Right renal pelvis (tissue), 4 donors: ENCODE measurements around the gene EFHD1. TPM values are rescaled to one million over a fixed set of nuclear protein-coding genes. Genes with fewer than 3 reads are reported as not detected.
"Not testable (repeated sequence)": the region's sequence is repeated elsewhere in the genome, so short reads cannot be mapped to it uniquely, and the experiment has no call there.

ENCODE experiments used
- DNase-seq, 4 donors: peaks; one replicate each; pipeline ENCODE4 v3.0.0-alpha.2; 2013; ENCODE audit warnings: low read depth in 4 of 4, low spot score in 3 of 4, missing footprints in 1 of 4
- polyA plus RNA-seq, 4 donors: library from polyadenylated mRNA; unstranded; fragments of 120-200 nt; gene quantifications; one replicate each; pipeline ENCODE4 v1.2.1, GENCODE V29; 2013; ENCODE audit not compliant: insufficient read length in 4 of 4

The EFHD1 gene
- polyA plus RNA-seq, 4 donors = 61.8 to 96.1 (median 87.6) TPM

DNA sequence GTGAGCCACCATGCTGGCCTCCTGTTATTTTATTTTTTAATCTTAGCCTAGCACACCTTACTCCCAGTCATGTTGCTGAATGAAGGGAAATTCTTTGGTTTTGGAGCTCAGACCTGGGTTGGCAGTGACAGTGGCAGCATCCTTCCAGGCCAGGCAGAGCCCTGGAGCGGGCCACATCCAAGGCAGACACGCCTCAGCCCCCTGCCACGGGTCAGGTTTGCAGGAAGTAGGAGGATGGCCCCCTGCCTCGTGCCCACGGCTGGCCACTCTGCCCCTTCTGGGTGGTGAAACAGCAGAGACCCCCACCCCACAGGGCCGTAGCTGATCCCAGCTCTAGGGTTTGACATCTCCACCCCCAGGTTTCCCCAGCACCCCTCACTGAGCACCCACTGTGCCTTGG lies 11.7 kb downstream of the EFHD1 start:
- DNase-seq = no peak

DNA sequence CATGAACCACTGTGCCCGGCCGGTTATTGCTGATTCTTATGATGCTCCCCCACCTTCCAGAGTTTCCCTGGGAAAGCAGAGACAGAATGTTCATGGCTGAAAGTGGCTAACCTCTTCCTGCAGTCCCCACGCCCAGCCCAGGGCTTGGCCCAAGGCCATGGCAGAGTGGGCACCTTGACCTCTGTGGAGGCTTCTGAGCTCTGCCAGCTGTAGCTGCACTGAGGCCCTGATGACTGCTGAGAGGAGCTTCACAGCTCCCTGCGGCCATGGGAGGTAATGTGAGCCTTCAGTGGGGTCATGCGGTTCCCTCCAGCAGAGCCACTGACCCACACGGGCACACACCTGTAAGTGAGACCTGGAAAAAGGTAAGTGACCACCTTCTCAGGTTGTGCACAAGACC lies 13.3 kb downstream of the EFHD1 start:
- DNase-seq = no peak

DNA sequence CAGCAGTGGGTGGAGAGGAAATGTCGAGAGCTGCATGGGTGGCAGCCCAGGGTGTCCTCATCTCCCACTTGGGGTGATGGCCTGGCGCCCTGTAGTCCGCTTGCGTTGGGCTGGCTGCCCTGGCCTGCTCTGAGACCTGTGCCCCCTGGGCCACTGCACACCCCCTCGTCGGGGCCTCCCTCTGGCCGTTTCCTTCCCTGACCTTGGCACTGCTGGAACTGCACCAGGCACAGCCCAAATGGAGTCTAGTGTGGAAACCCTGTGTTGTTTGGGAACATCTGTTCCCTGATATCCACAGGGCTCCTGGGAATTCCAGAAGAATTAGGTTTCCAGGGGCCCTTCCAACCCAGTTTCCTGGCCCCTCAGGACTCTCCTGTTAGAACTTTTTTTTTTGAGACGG lies 13.9 kb downstream of the EFHD1 start:
- no peak for DNase-seq

DNA sequence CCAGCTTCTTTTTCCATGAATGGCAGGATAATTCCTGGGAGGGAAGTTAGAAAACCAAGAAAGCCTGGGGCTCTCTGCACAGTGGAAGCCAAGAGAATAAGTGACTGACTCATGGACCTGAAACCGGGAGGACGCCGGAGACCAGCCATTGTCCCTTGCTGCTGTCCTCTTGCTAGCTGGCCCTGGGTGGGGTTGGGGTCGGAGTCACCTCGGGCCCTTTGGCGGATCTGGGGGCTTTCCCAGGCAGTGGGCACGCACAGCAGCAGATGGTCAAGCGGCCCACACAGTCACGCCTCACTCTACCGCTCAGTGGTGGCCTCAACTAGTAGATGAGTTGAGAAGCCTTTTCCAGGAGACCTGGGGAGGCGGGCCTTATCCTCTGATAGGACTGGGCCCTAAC lies 15.6 kb downstream of the EFHD1 start:
- DNase-seq = no peak

DNA sequence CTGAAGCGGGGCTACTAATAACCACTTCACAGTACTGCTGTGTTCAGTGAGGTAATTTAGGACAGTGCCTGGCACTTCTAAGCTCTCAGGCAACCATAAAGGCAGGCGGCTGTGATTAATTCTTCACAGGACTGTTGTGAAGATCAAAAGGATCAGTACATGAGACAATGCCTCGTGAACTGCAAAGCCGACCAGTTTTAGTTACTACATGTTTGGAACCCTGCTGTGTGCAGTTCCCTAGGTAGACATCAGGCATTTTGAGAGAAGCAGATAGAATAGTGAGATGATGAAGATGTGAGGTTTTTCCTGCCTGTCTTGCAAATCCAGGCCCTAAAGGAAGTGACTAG lies 19.1 kb downstream of the EFHD1 start:
- no peak for DNase-seq

DNA sequence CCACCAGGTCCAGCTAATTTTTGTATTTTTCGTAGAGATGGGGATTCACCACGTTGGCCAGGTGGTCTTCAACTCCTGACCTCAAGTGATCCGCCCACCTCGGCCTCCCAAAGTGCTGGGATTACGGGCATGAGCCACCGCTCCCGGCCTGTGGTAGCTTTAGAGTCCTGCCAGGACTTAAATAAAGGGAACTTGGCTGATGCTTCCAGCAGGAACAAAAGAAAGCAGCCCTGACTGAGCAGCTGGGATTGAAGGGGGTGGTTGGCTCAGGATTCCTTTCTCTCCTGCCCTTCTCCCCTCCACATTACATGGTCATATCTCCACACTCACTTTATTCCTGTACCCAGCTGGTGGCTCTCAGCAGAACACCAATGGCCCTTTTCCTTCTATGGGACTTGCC lies 20.0 kb downstream of the EFHD1 start:
- no peak for DNase-seq

DNA sequence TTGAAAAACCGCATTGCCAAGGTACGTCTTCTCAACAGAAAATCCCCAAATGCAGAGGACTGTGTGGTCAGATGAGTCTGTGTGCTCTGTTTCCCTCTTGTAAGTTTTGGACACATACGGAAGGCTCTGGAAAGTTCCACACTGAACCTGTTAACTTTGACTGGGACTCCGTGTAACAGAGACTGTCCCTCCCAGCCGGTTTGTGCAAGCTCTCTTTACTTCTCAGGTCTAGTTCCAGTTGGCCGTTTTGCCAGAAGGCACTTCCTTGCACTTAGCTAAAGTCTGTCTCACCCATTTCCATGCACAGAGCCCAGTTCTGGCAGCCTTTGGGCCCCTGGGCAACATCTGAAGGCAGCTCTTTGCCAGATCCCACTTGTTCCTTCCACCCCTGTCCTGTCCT lies 22.0 kb downstream of the EFHD1 start:
- no peak for DNase-seq

DNA sequence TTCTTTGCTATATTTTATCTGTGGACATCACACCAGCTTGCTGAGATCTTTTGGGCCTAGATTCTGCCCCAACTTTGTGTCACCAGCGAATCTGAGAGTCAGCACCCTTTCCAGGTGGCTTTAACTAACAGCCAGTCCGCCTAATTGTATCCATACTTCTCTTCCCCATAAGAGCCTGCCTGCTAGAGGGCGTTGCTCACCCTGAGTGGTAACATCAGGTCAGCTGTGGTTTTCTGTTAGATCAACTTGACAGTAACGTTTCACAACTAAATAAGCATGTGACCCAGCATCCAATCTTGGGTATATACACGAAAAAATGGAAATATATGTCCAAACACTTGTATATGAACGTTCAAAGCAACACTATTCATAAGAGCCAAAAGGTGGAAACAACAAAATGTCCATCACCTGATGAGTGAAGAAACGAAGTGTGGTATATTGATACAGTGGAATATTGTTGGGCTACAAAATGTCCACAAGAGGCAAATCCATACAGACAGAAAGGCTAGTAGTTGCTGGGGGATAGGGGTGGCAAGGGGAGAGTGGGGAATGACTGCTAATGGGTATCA lies 24.9 kb downstream of the EFHD1 start:
- DNase-seq = no peak

DNA sequence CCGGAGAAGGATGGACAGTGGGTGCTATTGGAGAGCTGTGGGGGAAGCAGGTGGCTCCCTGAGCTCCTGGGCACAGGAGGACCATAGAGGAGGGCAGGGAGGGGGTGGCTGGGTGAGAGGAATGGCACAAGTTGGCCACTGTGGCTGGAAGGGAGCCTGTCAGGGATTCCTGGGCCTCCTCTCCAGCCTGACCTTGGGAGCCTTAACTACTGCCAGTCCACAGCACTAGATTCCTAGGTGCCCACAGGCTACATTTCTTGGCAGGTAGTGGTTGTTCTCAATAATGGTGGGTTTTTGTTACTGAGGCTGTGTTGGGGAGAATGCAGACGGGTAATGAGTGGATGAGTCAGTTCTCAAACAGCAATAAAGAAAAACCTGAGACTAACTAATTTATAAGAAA lies 26.0 kb downstream of the EFHD1 start:
- no peak for DNase-seq

DNA sequence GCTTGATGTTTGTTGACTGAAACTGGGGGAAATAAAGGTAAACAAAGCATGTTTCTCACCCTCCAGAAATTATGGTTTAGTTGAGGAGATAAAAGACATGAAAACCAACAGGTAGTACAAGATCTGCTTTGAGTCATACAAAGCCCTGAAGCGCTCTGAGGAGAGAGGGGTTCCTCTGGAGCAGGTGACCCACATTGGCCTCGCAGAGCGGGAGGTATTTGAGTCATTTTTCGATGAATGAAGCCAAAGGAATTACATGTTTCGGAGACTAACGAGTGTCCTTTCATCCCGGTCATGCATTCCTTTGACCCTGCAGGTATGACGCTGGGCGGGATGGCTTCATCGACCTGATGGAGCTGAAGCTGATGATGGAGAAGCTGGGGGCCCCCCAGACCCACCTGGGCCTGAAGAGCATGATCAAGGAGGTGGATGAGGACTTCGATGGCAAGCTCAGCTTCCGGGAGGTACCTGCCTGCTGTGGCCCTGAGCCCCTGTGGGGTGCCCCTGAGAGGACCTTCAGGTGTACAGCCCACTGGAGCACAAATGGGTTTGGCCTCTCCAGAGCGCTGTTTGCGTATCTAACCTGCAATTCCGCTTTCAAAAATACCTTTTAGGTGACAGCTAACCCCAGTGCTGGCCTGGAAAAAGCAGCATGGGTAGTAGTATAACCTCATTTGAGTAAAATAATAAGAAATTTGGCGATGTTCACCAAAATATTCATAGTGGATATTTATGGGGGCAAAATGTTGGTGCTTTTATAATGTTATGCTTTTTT lies 29.3 kb downstream of the EFHD1 start:
- DNase-seq = no peak

DNA sequence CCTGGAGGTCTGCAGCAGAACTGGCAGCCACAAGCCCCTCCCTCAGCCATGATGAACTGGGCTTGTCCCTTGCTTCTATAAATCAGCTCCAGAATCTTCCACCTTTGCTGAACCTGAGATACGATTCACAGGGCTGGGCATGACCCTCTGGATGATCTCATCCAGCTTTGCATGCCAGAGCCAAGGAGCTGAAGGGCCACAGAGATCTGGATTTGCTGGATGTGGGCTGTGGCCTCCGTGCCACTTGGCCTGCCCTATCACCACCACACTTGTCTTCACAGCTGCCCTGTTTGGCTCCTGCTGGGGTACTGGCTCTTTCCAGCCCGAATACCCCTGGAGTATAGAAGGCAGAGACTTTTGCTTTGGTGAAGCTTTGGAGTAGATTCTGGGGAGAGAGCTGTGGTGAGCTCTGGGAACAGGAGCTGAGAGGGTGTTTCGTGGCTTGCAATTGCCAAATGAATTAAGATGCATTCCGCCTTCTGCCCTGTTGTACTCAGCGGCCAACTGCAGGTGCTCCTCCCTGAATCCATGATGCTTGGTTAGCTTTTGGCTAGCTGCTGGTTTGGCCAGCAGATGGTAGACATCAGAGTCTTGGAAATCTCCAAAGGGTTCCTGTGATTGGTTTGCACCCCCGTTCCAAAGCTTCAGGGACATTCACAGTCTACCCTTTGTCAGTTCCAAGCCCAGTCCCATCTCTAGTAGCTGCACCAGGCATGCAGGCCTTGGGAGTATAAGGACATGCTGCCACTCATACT lies 32.8 kb downstream of the EFHD1 start:
- DNase-seq = no peak

DNA sequence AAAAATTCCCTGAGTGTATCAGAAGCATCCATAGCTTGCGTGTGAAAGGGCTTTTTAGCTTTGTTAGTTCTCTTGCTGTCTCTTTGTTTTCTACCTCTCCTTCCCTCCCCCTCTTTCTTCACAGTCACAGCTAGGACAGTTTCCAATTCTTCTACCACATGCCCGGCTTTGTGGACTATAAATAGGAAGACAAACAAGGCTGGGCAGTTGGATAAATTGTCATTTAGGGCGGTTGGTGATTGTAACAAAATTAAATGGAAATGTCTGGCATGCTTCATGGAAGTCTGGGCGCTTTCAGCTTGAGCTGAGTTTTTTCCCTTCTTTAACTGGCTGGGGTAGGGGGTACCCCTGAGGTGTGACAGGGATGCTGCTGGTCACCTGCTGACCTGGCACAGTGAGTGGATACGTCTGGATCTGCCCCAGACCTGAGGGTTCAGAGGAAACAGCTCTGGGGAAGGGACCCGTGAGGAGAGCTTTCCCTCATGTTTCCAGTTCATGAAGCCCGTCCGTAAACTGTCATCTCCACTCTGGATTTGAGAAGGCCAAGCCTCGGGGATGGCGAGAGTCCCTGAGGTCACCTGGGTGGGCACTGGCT lies 34.7 kb downstream of the EFHD1 start:
- DNase-seq = no peak

DNA sequence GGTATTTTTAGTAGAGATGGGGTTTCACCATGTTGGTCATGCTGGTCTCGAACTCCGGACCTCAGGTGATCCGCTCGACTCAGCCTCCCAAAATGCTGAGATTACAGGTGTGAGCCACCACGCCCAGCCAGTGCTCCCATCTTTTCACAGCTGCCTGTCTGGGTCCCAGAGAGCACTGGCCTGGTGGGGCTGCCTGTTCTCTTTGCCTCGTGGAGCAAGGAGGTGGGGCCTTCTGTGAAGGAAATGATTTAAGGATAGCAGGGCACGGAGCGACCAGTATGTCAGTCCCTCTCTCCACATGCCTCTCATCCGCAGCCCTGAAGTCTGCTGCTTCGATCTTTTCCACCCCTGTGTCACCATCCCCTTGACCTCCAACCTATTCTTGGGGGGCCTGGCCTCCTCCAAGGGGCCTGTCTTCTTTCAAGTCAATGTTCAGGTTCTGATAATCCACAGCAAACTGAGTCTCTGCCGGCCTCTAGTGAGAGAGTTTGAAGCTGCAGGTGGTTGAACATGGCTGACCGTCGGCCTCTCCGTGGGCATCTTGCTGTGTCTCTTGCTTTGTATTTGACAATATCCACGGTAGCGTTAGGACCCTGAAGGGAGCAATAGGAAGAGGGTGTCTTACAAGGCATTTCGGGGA lies 35.5 kb downstream of the EFHD1 start:
- DNase-seq = no peak

DNA sequence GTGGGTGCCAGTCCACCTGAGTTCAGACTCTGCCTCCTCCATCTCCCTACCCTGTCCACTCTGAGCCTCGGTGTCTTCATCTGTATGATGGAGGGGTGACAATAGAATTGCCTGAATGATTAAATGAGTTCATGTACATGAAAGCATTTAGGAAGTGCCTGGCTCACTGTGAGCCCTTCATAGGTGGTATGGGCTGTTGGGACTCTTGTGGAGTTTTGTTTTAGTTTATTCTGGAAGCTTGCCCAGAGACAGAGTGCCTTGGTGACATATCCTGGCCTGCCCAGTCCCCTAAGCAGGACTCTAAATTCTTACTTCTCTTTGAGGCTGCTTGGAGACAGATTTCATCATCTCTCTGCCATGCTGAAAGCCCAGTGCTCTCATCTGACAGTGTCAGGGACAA lies 39.2 kb downstream of the EFHD1 start:
- DNase-seq = no peak

DNA sequence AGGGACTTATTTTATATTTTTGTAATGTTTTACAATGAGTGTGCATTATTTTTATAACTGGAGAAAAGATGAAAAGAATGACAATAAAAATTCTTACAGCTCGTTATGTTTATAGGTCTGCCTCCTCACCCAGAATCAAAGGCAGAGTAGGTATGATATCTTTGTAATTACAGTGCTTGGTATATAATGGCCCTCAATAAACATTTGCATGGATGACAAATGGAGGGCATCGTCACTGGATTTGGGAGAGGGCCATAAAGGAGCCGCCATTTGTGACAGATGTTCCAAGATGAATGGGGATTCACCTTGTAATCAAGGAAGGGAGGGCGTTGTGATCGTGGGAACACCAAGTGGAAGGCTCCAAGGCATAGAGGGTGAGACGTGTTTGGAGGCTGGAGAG lies 41.1 kb downstream of the EFHD1 start:
- no peak for DNase-seq

DNA sequence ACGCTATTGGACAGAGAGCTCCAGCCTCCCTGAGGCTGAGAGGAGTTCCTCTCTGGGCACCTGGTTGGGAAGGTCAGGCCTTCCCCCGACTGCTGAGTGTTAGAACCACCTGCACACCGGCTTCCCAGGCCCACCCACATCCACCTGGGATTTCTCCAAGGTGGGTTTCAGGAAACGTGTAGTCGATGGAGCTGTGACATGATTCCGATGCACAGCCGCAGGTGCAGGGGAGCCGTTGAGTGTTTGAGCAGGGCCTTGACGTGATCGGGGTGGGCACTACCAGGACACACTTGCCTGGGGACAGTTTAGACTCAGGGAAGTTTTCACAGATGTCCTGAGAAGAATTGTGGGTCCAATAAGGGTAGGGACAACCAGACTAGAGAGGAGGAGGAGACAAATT lies 42.0 kb downstream of the EFHD1 start:
- DNase-seq = no peak

DNA sequence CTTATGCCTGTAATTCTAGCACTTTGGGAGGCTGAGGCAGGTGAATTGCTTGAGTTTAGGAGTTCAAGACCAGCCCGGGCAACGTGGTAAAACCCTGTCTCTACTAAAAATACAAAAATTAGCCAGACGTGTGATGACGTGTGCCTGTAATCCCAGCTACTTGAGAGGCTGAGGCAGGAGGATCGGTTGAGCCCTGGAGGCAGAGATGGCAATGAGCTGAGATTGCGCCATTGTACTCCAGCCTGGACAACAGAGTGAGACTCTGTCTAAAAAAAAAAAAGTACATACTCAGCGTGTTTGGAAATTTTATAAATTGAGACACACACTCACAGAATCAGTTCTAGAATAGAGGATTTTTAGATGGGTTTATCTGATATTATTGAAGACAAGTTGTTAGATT lies 46.6 kb downstream of the EFHD1 start:
- DNase-seq = no peak

DNA sequence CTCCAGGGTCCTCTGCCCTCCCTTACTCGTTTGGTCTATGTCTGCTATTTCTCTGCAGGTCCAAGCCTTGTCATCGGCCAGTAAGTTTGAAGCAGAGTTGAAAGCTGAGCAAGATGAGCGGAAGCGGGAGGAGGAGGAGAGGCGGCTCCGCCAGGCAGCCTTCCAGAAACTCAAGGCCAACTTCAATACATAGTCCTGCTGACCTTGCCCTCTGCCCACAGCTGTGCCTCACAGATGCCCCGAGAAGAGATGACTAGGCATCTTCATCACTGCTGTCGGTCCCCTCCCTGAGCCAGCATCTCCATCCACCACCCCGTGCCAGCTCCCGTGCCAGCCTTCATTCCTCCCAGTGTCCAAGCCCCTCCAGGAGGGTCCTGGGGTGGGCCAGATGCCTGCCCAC lies 48.1 kb downstream of the EFHD1 start:
- DNase-seq = no peak

DNA sequence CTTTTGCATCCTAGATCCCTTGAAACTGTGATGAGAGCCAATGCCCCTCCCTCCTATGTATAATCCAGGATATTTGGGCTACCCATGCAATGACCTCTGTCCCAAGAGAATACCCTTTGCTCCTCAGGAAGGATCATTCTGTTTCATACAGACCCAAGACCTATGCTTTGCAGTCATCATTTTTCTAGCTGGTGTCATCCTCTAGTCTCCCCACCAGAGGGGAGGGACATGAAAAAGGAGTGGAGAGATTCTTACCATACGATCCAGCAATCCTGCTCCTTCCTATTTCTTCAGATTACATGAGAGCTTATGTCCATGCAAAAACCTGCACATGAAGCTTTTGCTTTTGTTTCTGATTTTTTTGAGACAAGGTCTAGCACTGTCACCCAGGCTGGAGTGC lies 50.0 kb downstream of the EFHD1 start:
- no peak for DNase-seq

DNA sequence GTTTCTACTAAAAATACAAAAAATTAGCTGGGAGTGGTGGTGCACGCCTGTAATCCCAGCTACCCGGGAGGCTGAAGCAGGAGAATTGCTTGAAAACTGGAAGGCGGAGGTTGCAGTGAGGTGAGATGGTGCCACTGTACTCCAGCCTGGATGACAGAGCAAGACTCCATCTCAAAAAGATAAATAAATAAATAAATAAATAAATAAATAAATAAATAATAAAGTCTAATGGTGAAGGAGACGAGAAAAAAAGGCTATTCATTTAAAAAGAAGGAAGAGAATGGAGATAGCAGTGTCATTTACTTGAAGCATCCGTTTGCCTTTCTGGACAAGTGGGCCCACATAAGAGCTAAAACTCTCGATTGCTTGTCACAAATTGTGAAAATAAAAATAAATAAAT lies 52.0 kb downstream of the EFHD1 start:
- DNase-seq = not testable (repeated sequence)
